Activated CD4-positive, alpha-beta T cell treated with anti-CD3 and anti-CD28 coated beads for 48 hours (primary cell): ENCODE measurements around the gene LRIT2.
"Not testable (repeated sequence)": the region's sequence is repeated elsewhere in the genome, so short reads cannot be mapped to it uniquely, and the experiment has no call there.

Experiments
- DNase-seq: peaks from one replicate; pipeline ENCODE4 v3.0.0-alpha.2; 2020

Gene LRIT2

DNA sequence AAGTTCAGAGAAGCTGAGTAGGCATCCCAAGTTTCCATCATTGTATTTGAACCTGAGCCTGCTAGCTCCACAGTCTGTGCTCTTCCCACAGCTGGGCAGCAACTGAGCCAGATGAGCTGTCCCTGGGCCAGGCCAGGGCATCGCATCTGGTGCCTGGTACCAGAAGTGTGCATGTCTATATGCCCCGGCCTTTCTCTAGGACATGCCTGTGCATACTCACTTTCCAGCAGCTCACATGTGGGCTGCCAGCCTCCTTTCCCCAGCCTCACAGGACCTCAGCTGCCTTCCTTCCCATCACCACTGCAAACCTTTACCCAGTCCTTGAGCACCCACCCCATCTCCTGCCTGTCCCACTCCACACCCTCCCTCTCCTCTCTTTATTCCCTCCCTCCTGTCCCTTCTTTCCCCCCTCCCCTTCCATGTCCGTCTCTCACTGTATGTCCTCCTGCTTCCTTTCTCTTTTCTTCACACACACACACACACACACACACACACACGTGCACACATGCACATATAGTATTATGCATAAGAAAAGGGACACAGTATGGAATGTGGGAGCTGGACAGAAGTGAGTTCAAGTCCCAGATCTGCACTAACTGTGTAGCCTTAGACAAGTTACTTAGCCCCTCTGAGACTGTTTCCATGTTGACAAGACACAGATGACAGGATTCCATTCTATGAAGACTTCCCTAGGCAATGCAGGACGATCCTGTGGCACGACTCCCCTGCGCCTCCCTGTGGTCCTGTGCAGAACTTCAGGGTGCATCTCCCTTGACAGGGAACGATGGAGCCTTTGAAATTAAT lies 20.1 kb downstream of the LRIT2 start:
- DNase-seq, result peak; percentile 82

DNA sequence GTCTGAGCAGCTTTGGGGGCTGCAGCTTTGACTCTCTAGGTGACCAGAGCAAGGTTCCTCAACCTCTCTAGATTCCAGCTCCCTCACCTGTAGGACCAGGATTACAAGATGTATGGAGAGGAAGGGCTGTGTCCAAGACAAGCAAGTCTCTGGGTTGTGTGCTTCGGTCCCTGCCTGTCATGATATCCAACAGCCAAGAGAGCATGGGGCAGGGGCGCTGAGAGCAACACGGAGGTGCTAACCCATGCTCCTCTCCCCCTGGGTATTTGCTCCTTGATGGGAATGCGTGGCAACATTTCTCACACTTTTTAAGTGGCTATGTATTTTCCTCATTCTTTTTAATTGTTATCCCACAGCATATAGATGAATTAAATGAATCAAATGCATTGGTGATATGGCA lies 20.7 kb downstream of the LRIT2 start:
- no peak for DNase-seq

DNA sequence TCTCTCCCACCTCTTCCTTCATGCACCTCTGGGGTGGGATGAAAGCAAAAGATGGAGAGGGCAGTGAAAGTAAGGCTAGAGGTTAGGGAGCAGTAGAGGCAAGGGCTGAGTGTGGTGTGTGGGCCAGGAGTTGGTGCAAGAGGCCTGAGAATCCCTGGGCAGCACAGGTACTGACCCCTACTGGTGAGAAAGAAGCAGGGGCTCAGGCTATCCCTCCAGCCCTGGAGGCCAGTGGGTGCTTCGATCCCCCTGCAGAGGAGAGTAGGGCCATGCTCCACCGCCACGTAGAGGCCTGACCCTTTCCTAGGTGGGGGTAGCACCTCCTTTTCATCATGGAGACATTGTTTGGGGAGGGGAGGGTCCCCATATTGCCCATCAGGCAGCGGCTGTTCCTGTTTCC lies 21.2 kb downstream of the LRIT2 start:
- no peak for DNase-seq

DNA sequence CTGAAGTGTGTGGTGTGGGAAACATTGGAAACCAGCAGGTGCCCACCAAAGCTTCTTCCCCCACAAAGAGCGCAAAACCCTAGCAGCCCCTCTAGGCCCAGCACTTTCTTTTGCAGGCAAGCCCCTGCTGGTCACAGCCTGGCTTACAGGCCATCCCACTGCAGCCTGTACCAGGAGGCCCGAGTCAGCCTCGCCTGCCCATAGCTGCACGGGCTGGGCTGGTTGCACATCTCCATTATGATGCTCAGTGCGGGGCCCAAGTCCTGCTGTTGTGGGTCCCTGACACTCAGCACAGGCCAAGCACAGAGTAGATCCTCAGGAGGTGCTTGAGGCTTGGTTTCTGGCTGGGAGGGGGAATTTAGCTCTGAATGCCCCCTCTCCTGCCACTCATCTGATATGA lies 23.0 kb downstream of the LRIT2 start:
- no peak for DNase-seq

DNA sequence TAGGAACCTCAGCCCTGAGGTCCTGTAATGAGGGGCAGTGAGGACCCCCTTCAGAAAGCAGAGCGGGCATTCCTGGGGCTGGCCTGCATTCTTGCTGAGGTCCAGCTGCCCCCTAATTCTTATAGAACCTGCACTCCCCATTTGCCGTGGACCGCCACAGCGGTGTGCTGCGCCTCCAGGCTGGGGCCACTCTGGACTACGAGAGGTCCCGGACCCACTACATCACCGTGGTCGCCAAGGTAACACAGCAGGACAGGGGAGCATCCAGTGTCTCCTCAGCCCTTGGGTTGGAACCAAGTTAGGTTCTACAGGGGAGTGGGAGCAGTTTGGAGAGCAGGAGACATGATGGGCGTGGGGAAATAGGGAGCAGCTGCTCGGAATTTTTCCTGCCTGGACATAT lies 23.7 kb downstream of the LRIT2 start:
- DNase-seq, result no peak

DNA sequence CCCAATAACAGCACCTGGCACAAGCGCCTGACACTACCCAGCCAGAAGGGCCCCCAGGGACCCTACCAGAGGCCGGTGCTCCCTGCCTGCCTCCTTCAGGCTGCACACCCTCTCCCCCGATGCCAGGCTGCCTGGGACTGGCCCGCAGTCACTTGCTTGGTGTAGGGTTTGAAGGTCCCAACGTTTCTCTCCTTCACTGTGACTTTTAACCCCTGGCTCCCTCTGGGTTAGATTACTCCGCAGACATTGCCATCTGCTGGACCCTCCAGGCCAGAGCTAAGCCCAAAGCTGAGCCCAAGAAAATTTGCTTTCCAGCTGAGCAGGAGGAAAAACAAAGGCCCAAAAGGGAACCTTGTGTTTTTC lies 24.1 kb downstream of the LRIT2 start:
- DNase-seq, result no peak

DNA sequence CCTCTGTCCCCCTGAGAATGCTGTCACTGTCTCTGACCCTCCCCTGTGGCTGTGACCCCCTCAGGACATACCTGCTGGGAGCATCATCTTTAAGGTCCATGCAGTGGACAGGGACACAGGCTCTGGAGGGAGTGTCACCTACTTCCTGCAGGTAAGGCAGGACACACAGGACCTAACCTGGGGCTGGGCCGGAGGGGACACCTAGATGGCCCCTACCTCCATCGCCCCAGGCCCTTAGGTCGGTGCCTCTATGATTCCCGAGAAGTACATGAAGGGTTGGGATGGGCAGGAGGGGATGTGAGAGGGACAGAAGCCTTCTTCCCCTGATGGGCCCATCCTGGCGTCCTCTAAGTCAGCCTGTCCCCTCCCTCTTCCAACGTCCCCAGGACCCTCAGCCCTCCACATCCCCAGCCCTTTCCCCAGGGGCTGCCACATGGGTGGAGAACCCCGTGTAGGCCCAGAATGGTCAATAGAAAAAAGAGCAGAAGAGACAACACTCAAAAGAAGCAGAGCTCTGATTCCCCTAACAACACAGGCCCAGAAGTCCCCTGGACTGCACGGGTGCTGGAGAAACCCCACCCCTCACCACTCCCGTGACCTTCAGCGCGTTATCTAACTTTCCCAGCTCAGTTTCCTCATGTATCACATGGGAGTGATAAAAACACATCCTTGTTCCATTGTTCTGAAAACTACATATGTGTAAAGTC lies 24.7 kb downstream of the LRIT2 start:
- DNase-seq, result no peak

DNA sequence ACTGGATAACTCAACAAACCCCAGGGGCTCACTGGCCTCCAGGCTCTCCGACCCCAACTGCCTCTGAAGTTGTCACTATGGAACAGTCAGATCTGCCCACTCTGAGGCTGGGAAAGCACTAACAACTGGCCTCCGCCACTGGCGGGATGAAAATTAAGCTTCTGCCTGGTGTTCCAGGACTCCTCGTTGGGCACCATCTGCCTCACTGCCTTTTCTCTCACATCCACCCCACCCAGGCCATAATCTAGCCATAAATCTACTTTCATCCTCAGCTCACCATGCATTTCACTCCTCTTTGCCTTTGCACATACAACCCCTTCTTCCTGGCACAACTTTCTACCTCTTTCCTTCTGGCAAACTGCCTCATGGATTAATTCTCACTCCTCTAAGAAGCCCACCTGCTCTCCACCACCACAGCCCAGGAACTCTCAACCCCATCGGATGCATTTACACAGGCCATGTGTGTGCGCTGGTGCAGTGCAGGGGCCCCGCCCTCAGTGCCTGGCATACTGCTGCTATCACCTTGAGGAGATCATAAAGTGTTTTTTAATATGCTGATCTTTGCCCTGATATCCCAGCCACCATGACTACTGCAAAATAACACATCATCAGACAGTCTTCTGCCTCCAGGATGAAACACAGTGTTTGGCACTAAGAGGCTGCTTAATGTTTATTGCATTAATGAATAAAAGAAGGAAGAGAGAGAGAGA lies 27.0 kb downstream of the LRIT2 start:
- DNase-seq, result no peak

DNA sequence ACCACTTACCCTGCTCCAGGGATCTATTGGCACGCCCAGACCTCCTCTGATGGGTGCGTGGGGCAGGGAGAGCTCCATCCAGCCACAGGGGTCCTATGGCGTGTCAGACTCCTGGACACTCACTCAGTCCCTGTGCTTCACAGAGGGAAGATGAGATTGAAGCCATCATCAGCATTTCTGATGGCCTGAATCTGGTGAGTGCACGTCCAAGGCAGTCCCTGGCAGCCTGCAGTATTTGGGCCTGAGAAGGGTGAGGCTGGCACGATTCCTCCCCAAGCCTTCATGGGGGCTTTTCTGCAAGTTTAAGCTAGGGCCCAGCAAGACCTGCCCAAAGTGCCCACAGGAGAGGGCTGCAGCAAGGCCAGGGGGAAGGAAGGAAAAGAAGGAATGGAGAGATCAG lies 27.7 kb downstream of the LRIT2 start:
- no peak for DNase-seq

DNA sequence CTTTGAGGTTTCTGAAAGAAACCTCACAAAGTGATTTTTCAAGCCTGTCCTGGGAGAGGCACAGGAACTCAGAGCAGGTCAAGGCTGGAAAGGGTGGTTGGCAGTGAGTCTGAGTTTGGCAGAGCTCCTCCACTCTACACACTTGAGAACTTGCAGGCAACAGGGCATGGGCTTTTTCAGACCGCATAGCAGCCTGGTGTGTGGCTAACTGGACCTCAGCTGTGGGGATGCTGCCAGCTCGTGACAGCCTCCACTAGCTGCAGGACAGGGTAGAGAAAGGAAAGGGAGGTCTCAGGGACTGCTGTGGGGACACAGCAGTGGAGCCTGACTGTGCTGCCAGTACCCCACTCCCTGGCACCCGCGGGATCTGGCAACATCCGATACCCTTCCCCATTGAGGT lies 28.4 kb downstream of the LRIT2 start:
- no peak for DNase-seq

DNA sequence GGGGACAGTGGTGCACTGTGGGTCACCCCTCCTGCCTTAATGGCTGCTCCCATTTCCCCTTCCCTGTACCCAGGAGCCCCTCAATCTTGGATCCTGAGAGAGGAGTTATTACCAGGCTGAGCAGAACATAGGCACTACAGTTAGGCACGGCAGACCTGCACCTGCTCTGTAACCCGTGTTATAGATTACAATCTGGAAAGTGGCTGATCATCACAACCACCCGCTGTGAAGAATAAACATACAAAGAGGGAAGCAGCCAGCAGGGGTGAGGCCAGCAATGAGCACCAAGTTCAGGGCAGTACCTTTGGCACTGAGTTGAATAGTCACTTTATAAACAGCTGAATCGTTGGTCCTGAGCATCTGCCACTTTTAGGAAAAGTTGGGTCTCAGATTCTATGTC lies 29.3 kb downstream of the LRIT2 start:
- DNase-seq, result no peak

DNA sequence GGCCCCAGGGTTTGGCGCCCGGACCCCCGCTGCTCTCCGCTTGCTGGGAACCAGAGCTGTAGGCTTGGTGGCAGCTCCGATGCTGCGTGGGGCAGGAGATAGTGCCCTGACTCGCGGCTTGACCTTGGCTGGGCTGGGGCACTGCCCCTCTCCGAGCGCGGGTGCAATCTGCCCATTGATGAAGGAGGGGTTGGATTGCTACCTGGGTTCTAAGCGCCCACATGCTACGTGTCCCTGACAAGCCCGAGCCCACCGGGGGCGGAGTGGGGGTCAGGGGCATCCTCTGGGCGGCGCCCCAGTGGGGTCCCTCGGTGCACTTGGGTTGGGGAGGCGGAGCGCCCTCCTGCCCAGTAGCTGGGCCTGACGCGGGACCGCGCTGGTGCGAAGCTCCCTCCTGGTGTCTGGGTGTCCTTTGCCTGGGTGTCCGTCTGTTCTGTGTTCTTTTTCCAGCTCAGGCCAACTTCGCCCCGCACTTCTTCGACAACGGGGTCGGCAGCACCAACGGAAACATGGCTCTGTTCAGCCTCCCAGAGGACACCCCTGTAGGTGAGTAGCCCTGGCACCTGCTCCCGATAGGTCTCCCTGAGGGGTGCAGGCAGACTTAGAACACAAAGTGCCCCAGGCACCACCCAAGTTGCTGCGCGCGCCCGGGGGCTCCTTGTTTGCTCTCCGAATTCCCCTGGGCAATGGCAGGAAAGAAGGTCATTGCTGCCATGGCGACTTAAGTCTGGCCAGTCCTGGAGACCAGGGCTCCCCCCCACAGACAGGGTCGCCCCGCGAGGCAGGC lies 30.1 kb downstream of the LRIT2 start:
- no peak for DNase-seq

DNA sequence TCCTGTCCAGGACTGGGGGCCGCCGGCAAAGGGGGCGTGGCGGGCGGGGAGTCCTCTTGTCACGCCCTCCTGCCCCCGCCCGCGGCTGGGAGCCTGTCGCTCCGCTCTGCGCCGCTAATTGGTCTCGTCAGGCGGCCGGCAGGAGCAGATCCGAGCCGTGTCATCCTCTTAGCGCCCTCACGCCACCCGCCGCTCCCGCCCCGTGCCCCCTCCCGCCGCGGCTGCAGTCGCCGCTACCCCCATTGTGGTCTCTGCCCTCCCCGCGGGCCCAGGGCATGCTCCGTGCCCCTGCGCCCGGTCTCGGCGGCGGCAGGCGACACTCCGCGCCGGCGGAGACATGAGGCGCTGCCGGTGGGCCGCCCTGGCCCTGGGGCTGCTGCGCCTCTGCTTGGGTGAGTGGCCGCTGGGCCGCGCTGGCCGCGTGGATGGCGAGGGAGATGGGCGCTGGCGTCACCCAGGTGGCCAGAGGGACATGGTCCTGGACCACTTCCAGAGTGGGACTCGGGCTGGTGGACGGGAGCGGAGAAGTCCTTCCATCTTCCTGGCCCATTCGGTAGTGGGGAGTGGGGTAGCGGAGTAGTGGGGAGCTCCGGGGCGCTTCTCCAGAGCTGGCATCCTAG lies 30.8 kb downstream of the LRIT2 start, which contains the start of gene CDHR1:
TSS of gene CDHR1 (plus strand) at position 114 of the 620 bp plus-strand sequence. CDS start at position 338, 224 bp downstream.
- peak; percentile 64 for DNase-seq

DNA sequence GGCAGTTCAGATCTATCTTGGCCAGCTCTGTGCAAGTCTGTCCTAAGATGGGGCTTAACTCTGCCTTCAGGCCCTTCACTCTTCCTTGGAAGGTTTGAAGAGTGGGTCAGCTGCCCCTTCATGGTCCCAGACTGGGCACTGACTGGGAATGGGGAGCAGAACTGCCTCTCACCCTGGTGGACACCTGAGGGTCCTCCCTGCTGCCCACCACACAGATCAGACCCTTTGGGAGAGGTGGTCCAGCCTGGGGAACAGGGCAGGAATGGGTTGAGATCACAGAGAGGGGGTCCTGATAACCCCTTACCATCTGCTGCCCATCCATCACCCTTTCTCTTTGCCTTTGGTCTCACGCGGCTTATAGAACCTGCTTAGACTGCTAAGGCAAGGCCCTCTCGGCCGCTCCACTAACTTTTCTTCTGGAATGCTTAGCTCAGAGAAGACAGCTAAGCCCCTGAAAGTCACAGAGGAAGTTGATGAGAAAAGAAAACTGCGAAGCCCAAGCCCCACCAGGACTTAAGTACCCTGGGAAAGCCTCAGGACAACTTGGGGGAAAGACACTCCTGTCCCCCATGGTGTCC lies 31.4 kb downstream of the LRIT2 start:
- no peak for DNase-seq

DNA sequence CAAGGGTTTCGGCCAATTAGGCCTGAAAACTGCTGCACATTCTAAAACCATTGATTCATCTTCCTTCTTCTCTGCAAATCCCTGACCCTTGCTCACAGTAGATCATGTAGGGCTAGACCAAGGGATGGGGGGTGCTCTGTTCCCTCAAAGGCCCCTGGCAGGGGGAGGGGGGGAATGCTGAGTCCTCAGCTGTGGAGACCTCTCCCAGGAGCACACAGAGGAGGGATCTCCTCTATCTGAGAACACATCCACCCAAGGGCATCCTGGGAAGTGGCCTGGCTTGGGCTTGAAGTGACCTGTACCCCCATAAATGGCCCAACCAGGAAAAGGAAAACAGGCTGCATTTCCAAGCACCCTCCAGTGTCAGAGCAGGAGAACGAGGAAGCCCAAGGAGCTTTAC lies 32.0 kb downstream of the LRIT2 start:
- DNase-seq, result no peak

DNA sequence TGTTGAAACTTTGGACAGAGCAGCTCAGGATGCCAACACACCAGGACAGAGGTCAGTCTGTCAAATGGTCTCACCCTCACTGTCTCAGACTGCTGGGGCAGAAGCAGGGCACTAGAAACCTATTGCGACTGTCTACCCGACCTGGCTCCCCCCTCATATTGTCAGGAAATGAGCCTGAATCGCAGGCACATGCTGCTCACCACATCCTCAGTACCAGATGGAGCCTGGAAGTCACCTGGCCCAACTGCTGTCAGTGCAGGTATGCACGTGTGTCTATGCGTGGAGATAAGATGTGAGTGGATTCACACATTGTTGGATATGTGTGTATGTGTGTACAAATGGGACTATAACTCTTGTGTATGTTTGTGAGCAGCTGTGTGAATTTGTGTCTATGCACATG lies 34.2 kb downstream of the LRIT2 start:
- no peak for DNase-seq

DNA sequence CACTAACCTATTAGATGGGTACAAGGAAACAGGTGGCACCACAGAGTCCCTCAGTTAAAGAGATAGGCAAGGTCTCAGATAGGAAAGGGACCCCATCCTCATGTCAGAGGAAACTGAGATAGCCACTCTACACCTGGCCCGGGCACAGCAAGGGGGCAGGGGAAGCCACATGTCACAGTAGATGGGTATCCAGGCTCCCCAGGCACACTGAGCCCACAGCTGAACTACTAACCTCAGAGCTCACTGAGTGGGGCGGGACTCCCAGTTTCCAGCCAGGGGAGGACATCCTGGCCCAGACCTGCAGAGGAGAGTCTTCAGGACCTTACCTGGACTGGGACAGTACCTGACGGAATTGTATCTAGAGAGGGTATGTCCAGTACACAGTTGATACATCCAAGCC lies 34.7 kb downstream of the LRIT2 start:
- DNase-seq, result no peak

DNA sequence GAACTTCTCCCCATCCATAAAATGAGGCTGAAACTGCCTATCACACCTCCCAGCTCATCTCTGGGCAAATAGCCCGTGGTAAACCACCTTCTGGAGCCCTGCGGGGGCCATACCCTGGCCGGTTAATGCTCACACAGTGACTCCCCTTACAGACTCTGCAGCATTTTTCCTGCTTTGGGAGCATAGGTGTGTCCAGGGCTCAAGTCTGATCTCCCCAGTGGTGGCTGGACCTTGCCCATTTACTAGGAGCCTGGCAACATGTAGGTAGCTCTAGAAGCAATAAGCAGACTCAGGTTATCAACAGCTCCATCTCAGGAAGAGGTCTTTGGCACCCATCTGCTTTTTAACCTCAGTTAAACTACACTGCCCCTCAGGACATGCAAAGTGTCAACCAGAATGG lies 36.5 kb downstream of the LRIT2 start:
- DNase-seq, result no peak

DNA sequence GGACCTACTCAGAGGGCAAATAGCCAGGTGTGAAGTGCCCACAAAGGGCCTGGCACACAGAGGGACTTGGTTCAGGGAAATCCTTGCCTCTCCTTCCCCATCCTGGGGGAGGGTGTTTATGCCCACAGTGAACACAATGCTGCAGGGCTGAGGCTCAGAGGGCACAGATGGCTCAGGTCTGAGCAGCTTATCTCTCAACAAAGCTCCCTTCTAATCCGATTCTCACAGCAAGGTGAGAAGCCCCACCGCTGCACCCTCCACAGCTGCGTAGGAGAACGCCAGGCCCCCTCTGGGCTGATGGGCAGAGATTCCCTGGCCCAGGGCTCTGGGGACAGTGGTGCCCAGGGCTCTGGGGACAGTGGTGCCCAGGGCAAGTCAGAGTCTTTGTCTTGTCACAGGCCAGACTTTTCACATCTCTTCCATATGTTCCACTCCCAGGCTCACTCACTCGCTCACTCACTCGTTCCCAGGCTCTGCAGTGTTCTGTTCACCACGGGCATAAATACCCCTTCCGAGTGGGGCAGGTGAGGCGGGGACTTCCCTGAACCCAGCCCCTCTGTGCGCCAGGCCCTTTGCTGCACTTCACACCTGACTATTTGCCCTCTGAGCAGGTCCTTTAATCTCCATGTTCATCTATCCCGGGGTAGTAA lies 39.7 kb downstream of the LRIT2 start:
- DNase-seq, result no peak

DNA sequence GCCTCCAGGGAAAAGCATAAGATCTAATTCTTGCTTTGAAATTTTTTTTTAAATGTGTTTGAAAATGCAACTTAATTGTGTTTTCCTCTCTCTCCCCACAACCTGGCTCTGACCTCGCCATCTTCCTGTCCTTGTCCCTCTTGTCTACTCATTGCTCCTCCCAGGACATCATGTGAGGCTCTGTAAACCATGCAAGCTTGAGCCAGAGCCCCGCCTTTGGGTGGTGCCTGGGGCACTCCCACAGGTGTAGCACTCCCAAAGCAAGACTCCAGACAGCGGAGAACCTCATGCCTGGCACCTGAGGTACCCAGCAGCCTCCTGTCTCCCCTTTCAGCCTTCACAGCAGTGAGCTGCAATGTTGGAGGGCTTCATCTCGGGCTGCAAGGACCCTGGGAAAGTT lies 40.8 kb downstream of the LRIT2 start:
- no peak for DNase-seq

DNA sequence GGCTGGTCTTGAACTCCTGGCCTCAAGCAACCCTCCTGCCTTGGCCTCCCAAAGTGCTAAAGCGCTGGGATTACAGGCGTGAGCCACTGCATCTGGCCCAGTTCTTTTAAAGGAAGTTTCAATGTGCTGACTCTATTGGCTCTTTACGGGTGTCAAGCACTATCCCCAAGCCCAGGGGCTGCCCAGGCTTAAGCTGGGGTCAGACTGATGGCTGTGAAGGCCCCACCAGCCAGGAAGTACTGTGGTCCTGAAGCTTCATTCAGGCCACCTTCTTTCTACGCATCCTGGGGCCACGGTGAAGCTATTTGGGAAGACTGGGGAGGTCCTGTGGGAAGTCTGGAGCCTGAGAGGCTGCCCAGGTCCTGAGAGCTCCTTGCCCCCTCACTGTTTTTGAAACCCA lies 43.7 kb downstream of the LRIT2 start:
- no peak for DNase-seq

DNA sequence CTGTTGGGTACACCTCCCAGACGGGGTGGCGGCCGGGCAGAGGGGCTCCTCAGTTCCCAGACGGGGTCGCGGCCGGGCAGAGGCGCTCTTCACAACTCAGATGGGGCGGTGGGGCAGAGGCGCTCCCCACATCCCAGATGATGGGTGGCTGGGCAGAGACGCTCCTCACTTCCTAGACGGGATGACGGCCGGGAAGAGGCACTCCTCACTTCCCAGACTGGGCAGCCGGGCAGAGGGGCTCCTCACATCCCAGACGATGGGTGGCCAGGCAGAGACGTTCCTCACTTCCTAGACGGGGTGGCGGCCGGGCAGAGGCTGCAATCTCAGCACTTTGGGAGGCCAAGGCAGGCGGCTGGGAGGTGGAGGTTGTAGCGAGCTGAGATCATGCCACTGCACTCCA lies 45.0 kb downstream of the LRIT2 start:
- DNase-seq, result not testable (repeated sequence)
